ENCODE data around the gene DNMT3L.

DNMT3L gene

GRCh38 chr21:44300262-44300959, 38.7 kb upstream of the DNMT3L start:
- Histone ChIP-seq H3K36me3 (ENCODE audit: control insufficient read depth, insufficient read depth, low read length, severe bottlenecking) (no peaks in the 10 kb centered on the region), H3K9ac (ENCODE audit: low read length) (peak overlapping the region; percentile 89), H3K4me3 (ENCODE audit: low read length) (peak overlapping the region; percentile 87), H3K27me3 (replicated peaks; ENCODE audit: control insufficient read depth, insufficient read depth, low read length) (no peaks in the 10 kb centered on the region), H3K4me1 (ENCODE audit: control insufficient read depth, insufficient read depth, low read length) (peaks cover 33% of the 10 kb centered on the region), H3K9me3 (ENCODE audit: control insufficient read depth, low read length) (no peaks in the 10 kb centered on the region)
- peak; percentile 86 for DNase-seq (ENCODE audit: low read depth)

GRCh38 chr21:44299458-44300261, 38.0 kb upstream of the DNMT3L start, which contains the start of gene PFKL:
Gene PFKL, plus strand, starts transcription at chr21:44300053. Its CDS starts 53 bp downstream, at chr21:44300106.
- DNase-seq (ENCODE audit: low read depth): peak; percentile 88
- no peaks in the 10 kb centered on the region for H3K36me3 ChIP-seq (ENCODE audit: control insufficient read depth, insufficient read depth, low read length, severe bottlenecking)
- H3K4me3 ChIP-seq (ENCODE audit: low read length): peak within 1 kb of the TSS; percentile 87
- peaks cover 38% of the 10 kb centered on the region for H3K4me1 ChIP-seq (ENCODE audit: control insufficient read depth, insufficient read depth, low read length)
- H3K9ac ChIP-seq (ENCODE audit: low read length): peak within 1 kb of the TSS; percentile 89
- H3K27me3 ChIP-seq (replicated peaks; ENCODE audit: control insufficient read depth, insufficient read depth, low read length): no peaks in the 10 kb centered on the region
- H3K9me3 ChIP-seq (ENCODE audit: control insufficient read depth, low read length): no peaks in the 10 kb centered on the region

GRCh38 chr21:44299085-44299457, 37.4 kb upstream of the DNMT3L start:
- no peaks in the 10 kb centered on the region for H3K27me3 ChIP-seq (replicated peaks; ENCODE audit: control insufficient read depth, insufficient read depth, low read length)
- H3K9ac ChIP-seq (ENCODE audit: low read length): peak overlapping the region; percentile 89
- H3K4me1 ChIP-seq (ENCODE audit: control insufficient read depth, insufficient read depth, low read length): peaks cover 42% of the 10 kb centered on the region
- no peaks in the 10 kb centered on the region for H3K9me3 ChIP-seq (ENCODE audit: control insufficient read depth, low read length)
- H3K36me3 ChIP-seq (ENCODE audit: control insufficient read depth, insufficient read depth, low read length, severe bottlenecking): no peaks in the 10 kb centered on the region
- DNase-seq (ENCODE audit: low read depth): no peak
- H3K4me3 ChIP-seq (ENCODE audit: low read length): peak overlapping the region; percentile 87

GRCh38 chr21:44298301-44298700, 36.6 kb upstream of the DNMT3L start:
- no peaks in the 10 kb centered on the region for H3K27me3 ChIP-seq (replicated peaks; ENCODE audit: control insufficient read depth, insufficient read depth, low read length)
- DNase-seq (ENCODE audit: low read depth): peak; percentile 30
- peaks cover 34% of the 10 kb centered on the region for H3K4me1 ChIP-seq (ENCODE audit: control insufficient read depth, insufficient read depth, low read length)
- no peaks in the 10 kb centered on the region for H3K9me3 ChIP-seq (ENCODE audit: control insufficient read depth, low read length)
- no peaks in the 10 kb centered on the region for H3K36me3 ChIP-seq (ENCODE audit: control insufficient read depth, insufficient read depth, low read length, severe bottlenecking)
- peak overlapping the region; percentile 39 for H3K4me3 ChIP-seq (ENCODE audit: low read length)
- peak overlapping the region; percentile 39 for H3K9ac ChIP-seq (ENCODE audit: low read length)

- peak; percentile 95 for DNase-seq (ENCODE audit: low read depth)
- Histone ChIP-seq H3K4me3 (ENCODE audit: low read length) (peak overlapping the region; percentile 39), H3K9ac (ENCODE audit: low read length) (peak overlapping the region; percentile 39), H3K9me3 (ENCODE audit: control insufficient read depth, low read length) (no peaks in the 10 kb centered on the region), H3K36me3 (ENCODE audit: control insufficient read depth, insufficient read depth, low read length, severe bottlenecking) (no peaks in the 10 kb centered on the region), H3K27me3 (replicated peaks; ENCODE audit: control insufficient read depth, insufficient read depth, low read length) (no peaks in the 10 kb centered on the region), H3K4me1 (ENCODE audit: control insufficient read depth, insufficient read depth, low read length) (peaks cover 32% of the 10 kb centered on the region)
These were observed 36.0 kb upstream of the DNMT3L start for GRCh38 chr21:44297525-44298290.

GRCh38 chr21:44296916-44297315, 35.2 kb upstream of the DNMT3L start:
- Histone ChIP-seq H3K4me1 (ENCODE audit: control insufficient read depth, insufficient read depth, low read length) (peaks cover 29% of the 10 kb centered on the region), H3K36me3 (ENCODE audit: control insufficient read depth, insufficient read depth, low read length, severe bottlenecking) (no peaks in the 10 kb centered on the region), H3K9ac (ENCODE audit: low read length) (no peak overlapping the region), H3K9me3 (ENCODE audit: control insufficient read depth, low read length) (no peaks in the 10 kb centered on the region), H3K27me3 (replicated peaks; ENCODE audit: control insufficient read depth, insufficient read depth, low read length) (no peaks in the 10 kb centered on the region), H3K4me3 (ENCODE audit: low read length) (no peak overlapping the region)
- DNase-seq (ENCODE audit: low read depth): no peak

GRCh38 chr21:44296103-44296519, 34.4 kb upstream of the DNMT3L start:
- H3K9ac ChIP-seq (ENCODE audit: low read length): no peak overlapping the region
- DNase-seq (ENCODE audit: low read depth): no peak
- no peaks in the 10 kb centered on the region for H3K9me3 ChIP-seq (ENCODE audit: control insufficient read depth, low read length)
- H3K4me1 ChIP-seq (ENCODE audit: control insufficient read depth, insufficient read depth, low read length): peaks cover 25% of the 10 kb centered on the region
- no peak overlapping the region for H3K4me3 ChIP-seq (ENCODE audit: low read length)
- no peaks in the 10 kb centered on the region for H3K36me3 ChIP-seq (ENCODE audit: control insufficient read depth, insufficient read depth, low read length, severe bottlenecking)
- no peaks in the 10 kb centered on the region for H3K27me3 ChIP-seq (replicated peaks; ENCODE audit: control insufficient read depth, insufficient read depth, low read length)

- Histone ChIP-seq H3K27me3 (replicated peaks; ENCODE audit: control insufficient read depth, insufficient read depth, low read length) (no peaks in the 10 kb centered on the region), H3K4me1 (ENCODE audit: control insufficient read depth, insufficient read depth, low read length) (peaks cover 21% of the 10 kb centered on the region), H3K4me3 (ENCODE audit: low read length) (no peak overlapping the region), H3K36me3 (ENCODE audit: control insufficient read depth, insufficient read depth, low read length, severe bottlenecking) (no peaks in the 10 kb centered on the region), H3K9ac (ENCODE audit: low read length) (no peak overlapping the region), H3K9me3 (ENCODE audit: control insufficient read depth, low read length) (no peaks in the 10 kb centered on the region)
- no peak for DNase-seq (ENCODE audit: low read depth)
These were observed 33.9 kb upstream of the DNMT3L start for GRCh38 chr21:44295646-44296045.

GRCh38 chr21:44295163-44295573, 33.5 kb upstream of the DNMT3L start:
- H3K27me3 ChIP-seq (replicated peaks; ENCODE audit: control insufficient read depth, insufficient read depth, low read length): no peaks in the 10 kb centered on the region

GRCh38 chr21:44294391-44295162, 32.9 kb upstream of the DNMT3L start:
- no peak overlapping the region for H3K9ac ChIP-seq (ENCODE audit: low read length)
- H3K4me1 ChIP-seq (ENCODE audit: control insufficient read depth, insufficient read depth, low read length): peaks cover 21% of the 10 kb centered on the region
- no peaks in the 10 kb centered on the region for H3K9me3 ChIP-seq (ENCODE audit: control insufficient read depth, low read length)
- no peak for DNase-seq (ENCODE audit: low read depth)
- H3K36me3 ChIP-seq (ENCODE audit: control insufficient read depth, insufficient read depth, low read length, severe bottlenecking): no peaks in the 10 kb centered on the region
- no peak overlapping the region for H3K4me3 ChIP-seq (ENCODE audit: low read length)
- no peaks in the 10 kb centered on the region for H3K27me3 ChIP-seq (replicated peaks; ENCODE audit: control insufficient read depth, insufficient read depth, low read length)

More at GRCh38 chr21:44295163-44295573, 33.5 kb upstream of the DNMT3L start:
- no peak for DNase-seq (ENCODE audit: low read depth)
- Histone ChIP-seq H3K4me1 (ENCODE audit: control insufficient read depth, insufficient read depth, low read length) (peaks cover 21% of the 10 kb centered on the region), H3K4me3 (ENCODE audit: low read length) (no peak overlapping the region), H3K9ac (ENCODE audit: low read length) (no peak overlapping the region), H3K9me3 (ENCODE audit: control insufficient read depth, low read length) (no peaks in the 10 kb centered on the region), H3K36me3 (ENCODE audit: control insufficient read depth, insufficient read depth, low read length, severe bottlenecking) (no peaks in the 10 kb centered on the region)
